ENCODE data around the gene NEK4. TPM values are rescaled to one million over a fixed set of nuclear protein-coding genes. Genes with fewer than 3 reads are reported as not detected.

The NEK4 gene
- total and polyA plus RNA-seq, 2 of the 13 experiments (the other 11 are each of a cell fraction or from before 2014, with no cell fraction given): 16.5 to 38.0 TPM

GRCh38 chr3:52770496-52771333 lies at the start of gene NEK4 (continued):
- no peak for TF ChIP-seq PREB (CRISPR knock-in tag; IDR thresholded peaks at IDR 0.05)
- TF ChIP-seq ZBTB37 (CRISPR knock-in tag; IDR thresholded peaks at IDR 0.05): no peak
- TF ChIP-seq DNMT1 (CRISPR knock-in tag; IDR thresholded peaks at IDR 0.05): no peak
- TF ChIP-seq ZBTB33 (CRISPR knock-in tag; IDR thresholded peaks at IDR 0.05): no peak
- TF ChIP-seq RARA (CRISPR knock-in tag; IDR thresholded peaks at IDR 0.05): peak; percentile 14; the same call in 1 of the 2 replicates
- TF ChIP-seq ZNF460 (CRISPR knock-in tag; IDR thresholded peaks at IDR 0.05; ENCODE audit: borderline replicate concordance): peak; percentile 26; the same call in 1 of the 2 replicates
- 0 out of 2 replicates have a peak, but pooled peaks have one; percentile 6 for TF ChIP-seq ZHX2 (IDR thresholded peaks at IDR 0.05; ENCODE audit: low read depth)
- 0 out of 2 replicates have a peak, but pooled peaks have one; percentile 29 for TF ChIP-seq ZHX2 (CRISPR knock-in tag; IDR thresholded peaks at IDR 0.05; ENCODE audit: borderline replicate concordance)
- TF ChIP-seq HOXA9 (CRISPR knock-in tag; IDR thresholded peaks at IDR 0.05; ENCODE audit: borderline replicate concordance): no peak
- no peak for TF ChIP-seq ZNF207 (IDR thresholded peaks at IDR 0.05; ENCODE audit: borderline replicate concordance)
- TF ChIP-seq ZNF496 (CRISPR knock-in tag; IDR thresholded peaks at IDR 0.05; ENCODE audit: insufficient replicate concordance): no peak
- TF ChIP-seq PAWR (CRISPR knock-in tag; IDR thresholded peaks at IDR 0.05; ENCODE audit: borderline replicate concordance): no peak
- TF ChIP-seq ZNF121 (CRISPR knock-in tag; IDR thresholded peaks at IDR 0.05): no peak
- no peak for TF ChIP-seq PAX8 (CRISPR knock-in tag; IDR thresholded peaks at IDR 0.05; ENCODE audit: borderline replicate concordance)
- TF ChIP-seq ZBTB25 (CRISPR knock-in tag; IDR thresholded peaks at IDR 0.05): peak; percentile 92
- TF ChIP-seq ZNF724P (CRISPR knock-in tag; IDR thresholded peaks at IDR 0.05; ENCODE audit: borderline replicate concordance): no peak
- peak; percentile 37; the same call in 1 of the 2 replicates for TF ChIP-seq MXD4 (CRISPR knock-in tag; IDR thresholded peaks at IDR 0.05)

All from HepG2 (cell line).